ENCODE results near the gene CPEB1. TPM values are rescaled to one million over a fixed set of nuclear protein-coding genes. Genes with fewer than 3 reads are reported as not detected.

The CPEB1 gene
- total RNA-seq, 4 donors from 2014 or later: 0.15 to 2.9 (median 1.3) TPM

DNA sequence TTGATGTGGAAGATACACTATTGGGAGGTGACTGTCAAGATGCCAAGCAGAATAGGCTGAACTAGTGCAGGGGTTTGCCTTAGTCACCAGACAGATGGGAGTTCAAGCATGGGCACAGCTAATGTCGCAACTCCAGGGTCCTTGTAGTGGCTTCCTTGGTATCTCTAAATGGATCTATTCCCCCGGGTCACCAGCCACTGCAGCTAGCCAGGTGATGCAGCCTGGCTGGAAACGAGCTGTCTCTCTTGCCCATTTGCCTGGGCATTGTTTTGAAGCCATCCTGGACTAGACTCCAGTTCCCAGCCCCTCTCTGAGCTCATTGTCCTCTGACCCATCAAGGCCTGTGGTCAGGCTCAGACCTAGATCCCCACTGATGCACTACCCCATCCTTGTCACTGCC lies 8.4 kb upstream of the CPEB1 start:
- DNase-seq (ENCODE audit: low spot score in 2 of 2): no peak
- 83 to 93% methylated on average over 3 of the region's 3 CpGs for WGBS, 2 donors
- intact Hi-C loops (cut with DNase I; ENCODE audit: low total_unique reads): no loop called here
- no peak for TF ChIP-seq POLR2A (IDR thresholded peaks at IDR 0.05)
- TF ChIP-seq, protein P1, sequence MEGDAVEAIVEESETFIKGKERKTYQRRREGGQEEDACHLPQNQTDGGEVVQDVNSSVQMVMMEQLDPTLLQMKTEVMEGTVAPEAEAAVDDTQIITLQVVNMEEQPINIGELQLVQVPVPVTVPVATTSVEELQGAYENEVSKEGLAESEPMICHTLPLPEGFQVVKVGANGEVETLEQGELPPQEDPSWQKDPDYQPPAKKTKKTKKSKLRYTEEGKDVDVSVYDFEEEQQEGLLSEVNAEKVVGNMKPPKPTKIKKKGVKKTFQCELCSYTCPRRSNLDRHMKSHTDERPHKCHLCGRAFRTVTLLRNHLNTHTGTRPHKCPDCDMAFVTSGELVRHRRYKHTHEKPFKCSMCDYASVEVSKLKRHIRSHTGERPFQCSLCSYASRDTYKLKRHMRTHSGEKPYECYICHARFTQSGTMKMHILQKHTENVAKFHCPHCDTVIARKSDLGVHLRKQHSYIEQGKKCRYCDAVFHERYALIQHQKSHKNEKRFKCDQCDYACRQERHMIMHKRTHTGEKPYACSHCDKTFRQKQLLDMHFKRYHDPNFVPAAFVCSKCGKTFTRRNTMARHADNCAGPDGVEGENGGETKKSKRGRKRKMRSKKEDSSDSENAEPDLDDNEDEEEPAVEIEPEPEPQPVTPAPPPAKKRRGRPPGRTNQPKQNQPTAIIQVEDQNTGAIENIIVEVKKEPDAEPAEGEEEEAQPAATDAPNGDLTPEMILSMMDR (IDR thresholded peaks at IDR 0.05): no peak
- no peak overlapping the region for H3K4me3 ChIP-seq (ENCODE audit: low read depth, poor library complexity, severe bottlenecking)

DNA sequence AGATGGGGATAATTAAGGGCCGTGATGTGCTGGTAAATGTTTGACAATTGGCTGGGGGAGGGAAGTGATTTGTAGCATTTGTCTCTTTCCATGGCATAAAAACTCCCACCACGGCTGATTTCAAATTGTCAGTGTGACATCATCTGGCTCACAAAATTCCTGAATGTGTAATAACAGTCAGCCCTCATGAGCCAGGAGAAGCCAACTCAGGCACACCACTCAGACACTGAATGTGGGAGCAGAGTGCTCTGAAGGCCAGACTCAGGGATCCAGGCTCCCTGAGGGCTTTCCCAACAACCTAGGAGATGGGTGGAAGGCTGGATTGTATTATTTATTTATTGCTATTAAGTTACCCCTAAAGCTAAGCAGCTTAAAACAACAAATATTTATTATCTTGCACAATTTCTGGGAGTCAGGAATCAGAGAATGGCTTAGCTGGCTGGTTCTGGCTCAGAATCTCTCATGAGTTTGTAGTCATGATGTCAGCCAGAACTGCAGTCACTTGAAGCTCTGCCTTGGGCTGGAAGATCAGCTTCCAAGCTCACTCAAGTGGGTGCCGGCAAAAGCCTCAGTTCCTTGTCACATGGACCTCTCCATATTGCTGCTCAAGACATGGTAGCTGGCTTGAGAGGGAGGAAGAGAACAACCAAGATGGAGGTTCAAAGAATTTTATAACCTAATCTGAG lies 6.5 kb upstream of the CPEB1 start:
- 69 to 71% methylated on average over 3 of the region's 3 CpGs for WGBS, 2 donors
- no peak for DNase-seq (ENCODE audit: low spot score in 2 of 2)
- TF ChIP-seq POLR2A (IDR thresholded peaks at IDR 0.05): no peak
- TF ChIP-seq, protein P1 (IDR thresholded peaks at IDR 0.05): no peak
- intact Hi-C loops (cut with DNase I; ENCODE audit: low total_unique reads): no loop called here
- no peak overlapping the region for H3K4me3 ChIP-seq (ENCODE audit: low read depth, poor library complexity, severe bottlenecking)

DNA sequence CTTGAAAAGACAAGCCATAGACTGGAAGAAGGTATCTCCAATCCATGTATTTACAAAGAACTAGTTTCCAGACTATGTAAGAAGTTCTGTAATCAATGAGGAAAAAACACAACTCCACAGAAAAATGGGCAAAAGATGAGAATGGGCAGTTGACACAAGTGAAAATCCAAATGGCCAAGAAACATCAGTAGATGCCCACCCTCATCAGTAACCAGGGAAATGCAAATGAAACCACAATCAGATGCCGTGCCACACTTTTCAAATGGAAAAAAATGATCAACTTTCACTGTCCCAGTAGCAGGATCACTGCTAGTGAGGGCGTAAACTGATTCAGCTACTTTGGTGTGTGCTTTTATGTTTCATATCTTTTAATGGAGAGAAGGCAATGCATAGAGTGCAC lies 4.5 kb upstream of the CPEB1 start:
- intact Hi-C loops (cut with DNase I; ENCODE audit: low total_unique reads): no loop called here
- 89 to 90% methylated on average over 2 of the region's 2 CpGs for WGBS, 2 donors
- no peak for DNase-seq (ENCODE audit: low spot score in 2 of 2)
- no peak overlapping the region for H3K4me3 ChIP-seq (ENCODE audit: low read depth, poor library complexity, severe bottlenecking)
- no peak for TF ChIP-seq POLR2A (IDR thresholded peaks at IDR 0.05)
- TF ChIP-seq, protein P1 (IDR thresholded peaks at IDR 0.05): no peak

DNA sequence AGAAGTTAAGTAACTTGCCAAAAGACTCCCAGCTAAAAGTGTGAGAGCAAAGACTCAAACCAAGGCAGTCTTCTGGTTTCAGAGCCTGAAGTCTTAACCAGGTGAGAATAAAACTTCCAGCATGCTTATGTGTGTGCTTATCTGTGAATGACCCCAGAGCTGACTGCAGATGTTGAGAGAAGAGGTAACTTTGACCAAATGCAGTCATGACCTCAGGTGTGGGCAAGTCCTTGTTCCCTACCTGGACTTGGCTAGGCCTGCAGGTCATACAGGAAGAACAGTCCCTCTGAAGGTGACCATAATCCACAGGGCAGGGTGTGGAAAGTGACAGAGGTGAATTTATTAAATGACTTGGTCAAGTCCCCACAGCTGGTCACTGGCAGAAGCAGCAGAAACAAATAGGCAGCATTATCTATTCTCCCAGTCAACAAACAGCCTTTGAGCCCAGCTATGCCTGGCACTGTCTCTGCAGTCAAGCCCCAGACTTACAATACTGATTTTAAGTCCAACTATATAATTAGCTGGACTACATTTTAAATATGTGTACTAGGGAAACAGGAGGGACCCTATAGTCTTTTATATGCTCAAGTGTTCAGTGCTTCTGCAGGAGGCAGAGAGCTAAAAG lies 3.0 kb upstream of the CPEB1 start:
- no peak overlapping the region for H3K4me3 ChIP-seq (ENCODE audit: low read depth, poor library complexity, severe bottlenecking)
- no peak for TF ChIP-seq POLR2A (IDR thresholded peaks at IDR 0.05)
- TF ChIP-seq, protein P1 (IDR thresholded peaks at IDR 0.05): no peak
- intact Hi-C loops (cut with DNase I; ENCODE audit: low total_unique reads): no loop called here
- DNase-seq (ENCODE audit: low spot score in 2 of 2): no peak

DNA sequence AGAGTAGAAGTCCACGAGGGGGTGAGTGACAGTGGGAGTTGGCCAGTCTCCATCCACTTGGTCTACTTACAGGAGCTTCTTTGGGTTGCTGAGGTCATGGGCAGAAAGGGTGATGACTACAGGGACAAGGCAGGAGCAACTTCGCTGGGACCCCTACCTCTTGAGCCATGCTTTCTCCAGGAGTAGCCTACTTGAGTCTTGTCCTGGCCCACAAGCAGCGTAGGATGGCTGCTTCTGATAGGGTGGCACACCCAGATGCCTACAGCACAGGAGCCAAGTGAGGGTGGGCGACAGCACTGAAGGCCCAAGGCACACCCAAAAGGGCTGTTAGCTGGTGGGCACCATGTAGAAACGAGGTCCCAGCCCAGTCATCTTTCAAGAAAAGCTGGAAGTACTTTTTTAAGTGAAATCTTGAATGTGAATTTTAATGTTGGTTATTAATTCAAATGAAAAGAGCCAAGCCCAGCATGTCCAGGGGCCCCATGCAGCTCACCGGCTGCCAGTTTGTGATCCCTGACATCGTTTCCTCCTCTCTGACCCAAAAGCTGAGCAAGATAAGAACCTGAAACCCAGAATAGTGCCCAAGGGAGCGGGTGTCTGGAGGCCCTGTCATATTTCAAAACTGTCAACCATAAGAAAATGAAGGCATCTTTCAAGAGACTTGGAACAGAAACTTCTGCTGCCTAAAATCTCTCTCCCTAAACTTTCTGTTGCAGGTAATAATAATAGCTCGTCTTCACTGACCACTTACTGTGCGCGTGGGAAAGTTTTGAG lies 2.2 kb upstream of the CPEB1 start:
- TF ChIP-seq POLR2A (IDR thresholded peaks at IDR 0.05): no peak
- TF ChIP-seq, protein P1 (IDR thresholded peaks at IDR 0.05): no peak
- 75 to 79% methylated on average over 11 of the region's 11 CpGs for WGBS, 2 donors
- DNase-seq (ENCODE audit: low spot score in 2 of 2): no peak
- intact Hi-C loops (cut with DNase I; ENCODE audit: low total_unique reads): no loop called here
- no peak overlapping the region for H3K4me3 ChIP-seq (ENCODE audit: low read depth, poor library complexity, severe bottlenecking)

Data from lower leg skin (tissue), 4 donors.